ENCODE data around the gene ZNF764.

The ZNF764 gene

GRCh38 chr16:30585400-30586191, 27.4 kb upstream of the ZNF764 start, which contains the start of gene ZNF785:
Gene ZNF785, minus strand, starts transcription at chr16:30585697. Its CDS starts 86 bp downstream, at chr16:30585611.
- Mint-ChIP-seq H3K4me1 (peaks cover 15% of the 10 kb centered on the region), H3K27ac (ENCODE audit: low read depth) (peak within 1 kb of the TSS; percentile 84), H3K9me3 (no peaks in the 10 kb centered on the region), H3K36me3 (ENCODE audit: insufficient read depth) (peaks cover 9% of the 10 kb centered on the region), H3K27me3 (no peaks in the 10 kb centered on the region), H3K4me3 (peak within 1 kb of the TSS; percentile 82)
- DNase-seq (ENCODE audit: low spot score in 2 of 2): peak; percentile 79 to 91
- peak; percentile 99 for ATAC-seq (replicated peaks; ENCODE audit: extremely low read depth, poor library complexity, severe bottlenecking)

GRCh38 chr16:30585022-30585399, 26.8 kb upstream of the ZNF764 start:
- ATAC-seq (replicated peaks; ENCODE audit: extremely low read depth, poor library complexity, severe bottlenecking) (no peak), DNase-seq (ENCODE audit: low spot score in 2 of 2) (no peak)
- Mint-ChIP-seq H3K27ac (ENCODE audit: low read depth) (peak overlapping the region; percentile 29), H3K27me3 (no peaks in the 10 kb centered on the region), H3K36me3 (ENCODE audit: insufficient read depth) (peaks cover 9% of the 10 kb centered on the region), H3K4me3 (peak overlapping the region; percentile 72), H3K9me3 (no peaks in the 10 kb centered on the region), H3K4me1 (peaks cover 15% of the 10 kb centered on the region)

GRCh38 chr16:30582611-30583340, 24.6 kb upstream of the ZNF764 start:
- Mint-ChIP-seq H3K9me3 (no peaks in the 10 kb centered on the region), H3K4me3 (no peak overlapping the region), H3K4me1 (peaks cover 15% of the 10 kb centered on the region), H3K27ac (ENCODE audit: low read depth) (no peak overlapping the region), H3K27me3 (no peaks in the 10 kb centered on the region), H3K36me3 (ENCODE audit: insufficient read depth) (peaks cover 10% of the 10 kb centered on the region)
- ATAC-seq (replicated peaks; ENCODE audit: extremely low read depth, poor library complexity, severe bottlenecking): no peak
- no peak for DNase-seq (ENCODE audit: low spot score in 2 of 2)

- Mint-ChIP-seq H3K9me3 (no peaks in the 10 kb centered on the region), H3K27ac (ENCODE audit: low read depth) (no peak overlapping the region), H3K36me3 (ENCODE audit: insufficient read depth) (peaks cover 10% of the 10 kb centered on the region), H3K4me1 (peaks cover 15% of the 10 kb centered on the region), H3K27me3 (no peaks in the 10 kb centered on the region), H3K4me3 (no peak overlapping the region)
- no peak for ATAC-seq (replicated peaks; ENCODE audit: extremely low read depth, poor library complexity, severe bottlenecking)
- DNase-seq (ENCODE audit: low spot score in 2 of 2): no peak
Observed at GRCh38 chr16:30581457-30581856, 23.3 kb upstream of the ZNF764 start.

GRCh38 chr16:30574678-30575077, 16.5 kb upstream of the ZNF764 start:
- H3K27me3 Mint-ChIP-seq: no peaks in the 10 kb centered on the region
- no peaks in the 10 kb centered on the region for H3K9me3 Mint-ChIP-seq
- H3K27ac Mint-ChIP-seq (ENCODE audit: low read depth): no peak overlapping the region
- DNase-seq (ENCODE audit: low spot score in 2 of 2) (no peak), ATAC-seq (replicated peaks; ENCODE audit: extremely low read depth, poor library complexity, severe bottlenecking) (no peak)
- peaks cover 9% of the 10 kb centered on the region for H3K36me3 Mint-ChIP-seq (ENCODE audit: insufficient read depth)
- no peak overlapping the region for H3K4me3 Mint-ChIP-seq
- H3K4me1 Mint-ChIP-seq: peaks cover 13% of the 10 kb centered on the region

- H3K4me3 Mint-ChIP-seq: peak within 1 kb of the TSS; percentile 83
- H3K36me3 Mint-ChIP-seq (ENCODE audit: insufficient read depth): peaks cover 15% of the 10 kb centered on the region
- peaks cover 28% of the 10 kb centered on the region for H3K4me1 Mint-ChIP-seq
- DNase-seq (ENCODE audit: low spot score in 2 of 2) (peak; percentile 78 to 96), ATAC-seq (replicated peaks; ENCODE audit: extremely low read depth, poor library complexity, severe bottlenecking) (peak; percentile 85)
- no peaks in the 10 kb centered on the region for H3K27me3 Mint-ChIP-seq
- H3K27ac Mint-ChIP-seq (ENCODE audit: low read depth): peak within 1 kb of the TSS; percentile 81
- H3K9me3 Mint-ChIP-seq: no peaks in the 10 kb centered on the region
Observed at GRCh38 chr16:30571445-30572322, 13.5 kb upstream of the ZNF764 start, which contains the start of gene ZNF688. Gene ZNF688, minus strand, starts transcription at chr16:30571714. Its CDS starts 85 bp downstream, at chr16:30571629.

GRCh38 chr16:30570636-30571444, 12.7 kb upstream of the ZNF764 start:
- H3K36me3 Mint-ChIP-seq (ENCODE audit: insufficient read depth): peaks cover 15% of the 10 kb centered on the region
- H3K9me3 Mint-ChIP-seq: no peaks in the 10 kb centered on the region
- H3K27me3 Mint-ChIP-seq: no peaks in the 10 kb centered on the region
- DNase-seq (ENCODE audit: low spot score in 2 of 2) (no peak), ATAC-seq (replicated peaks; ENCODE audit: extremely low read depth, poor library complexity, severe bottlenecking) (no peak)
- H3K4me3 Mint-ChIP-seq: peak overlapping the region; percentile 83
- peaks cover 36% of the 10 kb centered on the region for H3K4me1 Mint-ChIP-seq
- H3K27ac Mint-ChIP-seq (ENCODE audit: low read depth): peak overlapping the region; percentile 81

- Mint-ChIP-seq H3K4me1 (peaks cover 37% of the 10 kb centered on the region), H3K9me3 (no peaks in the 10 kb centered on the region), H3K36me3 (ENCODE audit: insufficient read depth) (peaks cover 15% of the 10 kb centered on the region), H3K4me3 (peak overlapping the region; percentile 83), H3K27ac (ENCODE audit: low read depth) (peak overlapping the region; percentile 81), H3K27me3 (no peaks in the 10 kb centered on the region)
- ATAC-seq (replicated peaks; ENCODE audit: extremely low read depth, poor library complexity, severe bottlenecking) (no peak), DNase-seq (ENCODE audit: low spot score in 2 of 2) (no peak)
Observed at GRCh38 chr16:30569746-30570635, 11.8 kb upstream of the ZNF764 start.

- peaks cover 15% of the 10 kb centered on the region for H3K36me3 Mint-ChIP-seq (ENCODE audit: insufficient read depth)
- H3K27ac Mint-ChIP-seq (ENCODE audit: low read depth): no peak overlapping the region
- ATAC-seq (replicated peaks; ENCODE audit: extremely low read depth, poor library complexity, severe bottlenecking): no peak
- no peak overlapping the region for H3K4me3 Mint-ChIP-seq
- no peak for DNase-seq (ENCODE audit: low spot score in 2 of 2)
- no peaks in the 10 kb centered on the region for H3K9me3 Mint-ChIP-seq
- no peaks in the 10 kb centered on the region for H3K27me3 Mint-ChIP-seq
- peaks cover 37% of the 10 kb centered on the region for H3K4me1 Mint-ChIP-seq
Observed at GRCh38 chr16:30569281-30569680, 11.1 kb upstream of the ZNF764 start.

GRCh38 chr16:30567991-30568638, 9.9 kb upstream of the ZNF764 start:
- H3K9me3 Mint-ChIP-seq: no peaks in the 10 kb centered on the region
- no peaks in the 10 kb centered on the region for H3K27me3 Mint-ChIP-seq
- H3K27ac Mint-ChIP-seq (ENCODE audit: low read depth): peak overlapping the region; percentile 85
- peak overlapping the region; percentile 42 for H3K4me3 Mint-ChIP-seq
- peak; percentile 25 for ATAC-seq (replicated peaks; ENCODE audit: extremely low read depth, poor library complexity, severe bottlenecking)
- DNase-seq (ENCODE audit: low spot score in 2 of 2): peak in 1 of 2 donors; percentile 42
- peaks cover 37% of the 10 kb centered on the region for H3K4me1 Mint-ChIP-seq
- H3K36me3 Mint-ChIP-seq (ENCODE audit: insufficient read depth): peaks cover 15% of the 10 kb centered on the region

All from central memory CD8-positive, alpha-beta T cell (primary cell).